Gastroesophageal sphincter (tissue), 3 donors: ENCODE data around the gene PCDHGB5.

Experiments used
- CTCF ChIP-seq, 4 experiments: fragments of 200-600 bp in 2 of 4; fragments of 450-650 bp in 2 of 4; sonication (generic) in 1 of 4; IDR thresholded peaks; one replicate each; pipeline ENCODE4 v1.5.1; 2017 to 2019; ENCODE audit warnings: antibody characterized with exemption in 4 of 4, mild to moderate bottlenecking in 2 of 4, moderate library complexity in 2 of 4
- EP300 ChIP-seq: sonication (generic); formaldehyde crosslinking; IDR thresholded peaks from one replicate; pipeline ENCODE4 v1.6.1; 2017; ENCODE audit warnings: antibody characterized with exemption, mild to moderate bottlenecking
- POLR2A ChIP-seq, 2 donors: fragments of 450-650 bp; IDR thresholded peaks; one replicate each; pipeline ENCODE4 v1.6.1; 2017; ENCODE audit warnings: antibody characterized with exemption in 2 of 2, mild to moderate bottlenecking in 2 of 2, moderate library complexity in 1 of 2
- POLR2AphosphoS5 ChIP-seq: sonication (generic); formaldehyde crosslinking; IDR thresholded peaks from one replicate; pipeline ENCODE4 v1.6.1; 2017; ENCODE audit warnings: antibody characterized with exemption

- TF ChIP-seq POLR2AphosphoS5: no peak
- no peak for TF ChIP-seq CTCF (IDR thresholded peaks at IDR 0.05)
- TF ChIP-seq POLR2A (IDR thresholded peaks at IDR 0.05): no peak
- TF ChIP-seq EP300: no peak
These were observed 35.0 kb upstream of the PCDHGB5 start for GRCh38 chr5:141362719-141363118.
